DMS153 (cell line): ENCODE data around the gene RIOK3.
"Not testable (repeated sequence)": the region's sequence is repeated elsewhere in the genome, so short reads cannot be mapped to it uniquely, and the experiment has no call there.

ENCODE experiments used
- DNase-seq: peaks from one replicate; lab custom pipeline; 2025; lab: John Stamatoyannopoulos, UW

Gene RIOK3

GRCh38 chr18:23451491-23451890 is 1.6 kb upstream of the RIOK3 start:
- DNase-seq: no peak

- no peak for DNase-seq
Observed at GRCh38 chr18:23452347-23452727, 750 bp upstream of the RIOK3 start.

DNA sequence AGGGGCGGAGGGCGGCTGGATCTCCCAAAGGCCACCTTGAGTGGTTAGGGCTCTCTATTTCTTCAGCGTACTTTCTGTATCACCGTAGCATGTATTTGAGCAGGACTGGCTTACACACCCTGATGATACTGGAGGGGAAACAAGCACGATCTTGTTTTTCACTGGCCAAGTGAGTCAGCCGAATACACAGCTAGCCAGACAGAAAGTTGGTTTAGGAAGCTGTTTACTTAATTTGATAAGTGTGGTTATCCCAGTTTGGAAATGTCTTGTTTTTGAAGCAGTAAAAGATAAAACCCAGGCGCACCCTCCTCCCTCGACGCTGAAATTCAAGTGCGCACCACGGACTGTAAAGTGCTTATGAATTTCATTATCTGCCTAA is 582 bp downstream of the RIOK3 start:
- no peak for DNase-seq

DNA sequence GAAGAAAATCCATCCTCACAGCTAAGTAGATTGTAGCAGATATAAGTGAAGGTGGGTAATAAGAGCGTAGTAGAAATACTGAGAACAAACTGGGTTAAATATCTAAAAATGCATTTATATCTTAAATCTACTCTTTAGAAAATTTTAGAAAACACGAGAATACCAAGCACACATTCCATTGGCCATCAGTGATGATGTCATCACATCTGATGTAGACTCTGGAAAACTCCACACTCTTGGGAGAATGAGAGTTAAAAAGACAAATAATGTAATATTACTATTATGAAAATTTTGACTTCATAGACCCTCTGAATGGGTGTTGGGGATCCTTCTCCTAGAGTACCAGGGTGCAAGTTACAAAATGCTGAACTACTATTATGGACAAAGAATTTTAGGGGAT is 3.7 kb downstream of the RIOK3 start:
- no peak for DNase-seq

DNA sequence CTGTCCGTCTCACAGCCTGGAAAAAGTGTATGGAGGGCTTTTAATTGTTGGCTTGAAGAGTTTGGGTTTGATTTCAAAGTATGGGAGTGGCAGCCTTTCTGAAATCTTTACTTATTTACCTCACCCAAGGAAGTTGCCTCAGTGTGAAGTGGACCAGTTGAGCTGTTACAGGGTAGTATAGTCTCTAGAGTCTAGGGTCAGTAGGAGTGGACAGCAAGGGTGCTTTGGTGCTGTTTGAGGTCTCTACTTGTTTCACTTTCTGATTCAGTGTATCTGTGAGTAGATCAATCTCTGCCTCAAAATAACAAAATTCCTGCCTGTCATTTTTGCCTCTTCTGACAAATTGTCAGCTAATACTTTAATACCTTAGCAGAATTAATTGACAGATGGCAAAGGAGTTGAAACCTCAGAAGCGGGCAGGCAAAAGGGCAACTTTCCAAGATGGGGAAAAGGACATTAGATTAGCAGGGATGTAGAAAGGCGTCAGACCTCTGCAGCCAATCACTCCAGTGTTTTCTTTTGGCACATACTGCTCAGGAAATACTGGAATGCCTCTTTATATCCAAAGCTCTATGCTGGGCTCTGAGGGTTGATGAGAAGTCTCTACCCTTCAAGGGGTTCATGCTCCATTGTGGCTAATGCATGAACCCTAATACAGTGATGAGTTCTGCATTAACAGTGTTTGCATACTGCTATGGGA is 5.9 kb downstream of the RIOK3 start:
- DNase-seq: no peak

GRCh38 chr18:23459530-23459921 is 6.4 kb downstream of the RIOK3 start:
- DNase-seq: no peak

DNA sequence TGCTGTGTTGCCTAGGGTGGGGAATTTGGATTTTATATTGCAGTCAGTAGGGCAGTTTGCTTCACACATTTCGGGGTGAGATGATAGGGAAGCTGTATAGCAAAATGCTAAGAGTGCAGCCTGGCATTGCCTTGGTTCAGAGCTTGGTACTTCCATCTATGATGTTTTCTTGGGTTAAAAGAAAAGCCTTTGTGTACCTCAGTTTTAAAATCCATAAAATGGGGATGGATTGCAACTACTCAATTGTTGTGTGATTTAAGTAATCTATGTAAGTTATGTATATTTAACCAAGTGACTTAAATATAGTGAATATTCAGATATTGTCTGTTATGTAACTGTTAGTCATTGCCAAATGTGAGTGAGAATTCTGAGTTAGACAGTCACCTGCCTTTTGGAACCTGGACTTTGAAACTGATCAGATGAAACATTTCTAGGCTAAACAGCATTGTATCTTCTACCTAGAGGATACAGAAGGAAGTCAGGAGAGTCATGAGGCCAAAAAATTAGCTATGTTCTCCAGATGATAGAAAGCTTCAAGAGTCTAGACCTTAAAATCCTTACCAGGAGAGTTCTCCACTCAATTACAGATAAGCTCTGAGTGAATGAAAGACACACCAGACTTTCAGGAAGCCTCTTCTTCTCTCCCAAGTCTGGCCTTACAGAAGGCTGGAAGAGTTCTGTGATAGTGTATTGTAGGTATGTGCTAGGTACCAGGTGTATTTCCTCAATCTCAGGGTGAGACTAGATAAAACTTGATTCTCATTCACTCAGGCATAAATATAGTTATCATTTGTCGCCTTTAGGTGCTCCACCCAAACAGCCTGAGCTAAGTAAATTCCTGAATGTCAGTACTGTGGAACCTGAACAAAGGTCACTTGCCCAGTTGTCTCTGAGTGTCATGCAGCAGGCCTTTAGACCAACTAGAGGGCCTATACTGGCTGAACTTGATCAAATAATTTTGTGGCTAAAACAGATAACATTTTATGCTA is 7.5 kb downstream of the RIOK3 start:
- no peak for DNase-seq

DNA sequence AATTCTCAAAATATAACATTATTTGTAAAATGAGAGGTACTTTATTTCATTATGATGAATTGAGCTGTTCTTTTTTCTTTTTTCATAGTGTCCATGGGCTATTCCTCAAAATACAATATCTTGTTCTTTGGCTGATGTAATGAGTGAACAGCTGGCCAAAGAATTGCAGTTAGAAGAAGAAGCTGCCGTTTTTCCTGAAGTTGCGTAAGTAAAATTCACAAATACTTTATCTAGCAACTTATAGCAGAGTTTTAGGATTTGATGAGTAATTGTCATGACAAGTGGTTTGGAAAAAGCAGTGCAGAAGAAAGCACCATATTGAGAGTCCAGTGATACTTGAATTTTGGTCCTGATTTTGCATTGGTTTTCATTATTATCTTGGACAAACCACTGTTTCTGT is 9.8 kb downstream of the RIOK3 start:
- no peak for DNase-seq

DNA sequence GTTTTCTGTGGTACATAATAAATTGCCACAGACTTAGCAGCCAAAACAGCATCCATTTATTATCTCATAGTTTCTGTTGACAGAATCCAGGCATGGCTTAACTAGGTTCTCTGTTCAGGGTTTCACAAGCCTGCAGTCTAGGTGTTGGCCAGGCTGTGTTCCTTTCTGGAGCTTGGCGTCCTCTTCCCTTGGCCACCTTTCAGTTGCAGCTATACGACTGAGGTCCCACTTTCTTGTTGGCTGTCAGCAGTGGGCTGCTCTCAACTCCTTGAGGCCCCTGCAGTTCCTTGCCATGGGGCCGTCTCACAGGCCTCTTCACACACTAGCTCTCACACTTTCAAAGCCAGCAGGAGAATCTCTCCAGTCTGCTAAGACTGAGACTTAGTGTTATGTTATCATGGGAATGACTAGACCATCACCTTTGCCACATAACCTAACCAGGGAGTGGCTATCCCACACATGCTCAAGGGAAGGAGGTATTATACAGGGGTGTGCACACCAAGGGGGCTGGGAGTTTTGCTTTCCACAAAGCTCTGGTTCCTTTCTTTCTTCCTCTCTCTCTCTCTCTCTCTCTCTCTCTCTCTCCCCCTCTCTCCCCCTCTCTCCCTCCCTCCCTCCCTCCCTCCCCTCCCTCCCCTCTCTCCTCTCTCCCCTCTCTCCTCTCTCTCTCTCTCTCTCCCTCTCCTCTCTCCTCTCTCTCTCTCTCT is 15.8 kb downstream of the RIOK3 start:
- no peak for DNase-seq

- no peak for DNase-seq
Observed at GRCh38 chr18:23470620-23471387, 17.7 kb downstream of the RIOK3 start.

DNA sequence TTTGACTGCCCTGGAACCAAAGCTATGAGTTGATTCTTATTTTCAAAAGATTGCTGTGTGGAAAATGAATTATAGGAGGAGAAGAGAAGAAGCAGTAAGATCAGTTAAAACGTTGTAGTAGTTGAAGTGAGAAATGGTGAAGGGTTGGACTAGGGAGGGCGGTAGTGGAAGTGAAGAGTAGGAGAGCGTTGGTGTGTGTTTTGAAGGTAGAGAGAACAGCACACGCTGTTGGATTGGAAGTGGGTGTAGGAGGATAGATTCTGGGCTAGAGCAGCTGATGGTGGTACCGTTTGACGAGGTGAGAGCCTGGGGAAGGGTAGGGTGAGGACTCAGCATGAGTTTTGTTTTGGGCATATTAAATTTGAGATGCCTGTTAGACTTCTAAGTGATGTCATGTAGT is 18.4 kb downstream of the RIOK3 start:
- no peak for DNase-seq

- DNase-seq: no peak
Observed at GRCh38 chr18:23479829-23480505, 26.9 kb downstream of the RIOK3 start.

- DNase-seq: no peak
Observed at GRCh38 chr18:23484561-23485182, 31.6 kb downstream of the RIOK3 start.

DNA sequence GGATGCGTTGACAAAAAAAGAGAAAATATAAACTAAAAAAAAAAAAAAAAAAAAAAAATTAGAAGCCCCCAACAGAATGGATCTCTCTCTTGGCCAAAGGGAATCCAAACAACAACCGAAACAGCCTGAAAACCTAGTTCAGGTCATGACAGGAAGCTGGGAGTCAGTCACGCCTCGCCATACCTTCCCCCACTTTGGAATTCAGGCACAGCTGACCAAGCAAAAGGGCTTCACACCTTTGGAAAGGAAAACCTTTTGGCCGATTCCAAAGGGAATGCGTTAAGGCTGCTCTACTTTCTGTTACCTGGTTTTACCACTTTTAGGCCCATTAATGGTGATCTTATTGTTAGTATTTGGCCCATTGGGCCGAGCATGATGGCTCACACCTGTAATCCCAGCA is 32.3 kb downstream of the RIOK3 start:
- DNase-seq: no peak

DNA sequence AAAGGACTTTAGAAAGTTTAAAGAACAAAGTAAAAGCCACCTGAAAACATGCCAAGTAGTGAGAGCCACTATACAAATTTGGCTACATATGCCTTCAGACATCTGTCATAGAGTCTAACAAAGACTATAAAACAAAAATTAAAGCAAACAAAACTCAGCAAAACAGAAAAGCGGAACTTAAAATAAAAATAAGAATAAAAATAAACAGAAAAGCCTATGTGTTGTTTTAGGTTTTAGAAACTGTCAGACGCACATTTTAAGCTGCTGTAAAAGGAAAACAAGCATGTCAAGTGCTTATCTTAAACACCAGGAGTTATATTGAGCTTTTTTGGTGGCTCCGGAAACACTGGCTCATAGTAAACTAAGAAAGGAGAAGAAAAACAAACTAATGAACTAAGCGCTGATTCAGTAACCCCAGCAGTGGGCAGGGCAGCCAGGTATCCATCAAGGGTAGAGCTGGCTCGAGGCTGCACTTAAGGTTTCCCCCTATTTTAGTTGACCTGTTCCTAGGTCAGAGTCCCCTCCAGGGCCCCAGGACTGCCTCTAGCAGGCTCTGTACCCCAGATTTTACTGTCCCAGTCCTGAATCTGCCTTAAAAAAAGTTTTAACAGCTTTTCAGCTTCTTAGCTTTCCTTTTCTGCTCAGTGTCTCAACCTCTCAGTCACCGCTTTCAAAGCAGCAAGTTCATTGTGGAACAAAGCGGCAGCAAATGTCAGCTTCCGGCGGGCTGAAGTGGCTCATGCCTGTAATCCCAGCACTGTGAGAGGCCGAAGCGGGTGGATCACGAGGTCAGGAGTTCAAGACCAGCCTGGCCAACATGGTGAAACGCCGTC is 34.9 kb downstream of the RIOK3 start:
- DNase-seq: no peak

DNA sequence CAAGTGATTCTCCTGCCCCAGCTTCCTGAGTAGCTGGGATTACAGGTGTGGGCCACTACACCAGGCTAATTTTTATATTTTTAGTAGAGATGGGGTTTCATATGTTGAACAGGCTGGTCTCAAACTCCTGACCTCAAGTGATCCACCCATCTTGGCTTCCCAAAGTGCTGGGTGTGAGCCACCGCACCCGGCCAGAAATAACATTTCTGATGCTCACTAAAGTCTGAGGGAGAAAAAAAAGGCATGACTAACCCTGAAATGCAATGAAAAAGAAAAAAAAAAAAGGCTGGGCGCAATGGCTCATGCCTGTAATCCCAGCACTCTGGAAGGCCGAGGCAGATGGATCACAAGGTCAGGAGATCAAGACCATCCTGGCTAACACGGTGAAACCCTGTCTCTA is 36.5 kb downstream of the RIOK3 start:
- DNase-seq: not testable (repeated sequence)

DNA sequence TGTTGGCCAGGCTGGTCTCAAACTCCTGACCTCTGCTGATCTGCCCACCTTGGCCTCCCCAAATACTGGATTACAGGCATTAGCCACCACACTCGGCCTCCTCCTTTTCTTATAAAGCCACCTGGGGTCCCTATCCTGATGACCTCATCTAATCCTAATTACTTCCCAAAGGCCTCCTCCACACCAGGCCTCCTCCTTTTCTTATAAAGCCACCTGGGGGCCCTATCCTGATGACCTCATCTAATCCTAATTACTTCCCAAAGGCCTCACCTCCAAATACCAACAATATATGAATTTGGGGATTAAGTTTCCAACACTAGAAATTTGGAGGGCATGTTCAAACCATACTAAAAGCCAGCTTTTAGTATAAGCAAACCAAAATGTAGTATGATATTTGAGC is 40.6 kb downstream of the RIOK3 start:
- no peak for DNase-seq

- peak; percentile 4 for DNase-seq
Observed at GRCh38 chr18:23494992-23495391, 41.9 kb downstream of the RIOK3 start.

- peak; percentile 75 for DNase-seq
Observed at GRCh38 chr18:23495723-23496440, 42.8 kb downstream of the RIOK3 start.
